Fibroblast of pulmonary artery (primary cell): ENCODE results near the gene ACADM.
"Not testable (repeated sequence)": the region's sequence is repeated elsewhere in the genome, so short reads cannot be mapped to it uniquely, and the experiment has no call there.

Source experiments
- DNase-seq: peaks from one replicate; pipeline ENCODE4 v3.0.0-alpha.2; 2010; ENCODE audit warnings: low read depth
- H3K4me3 ChIP-seq: replicated peaks from 2 replicates; pipeline ENCODE4 v1.5.1; 2011; ENCODE audit warnings: low read depth, mild to moderate bottlenecking, control low read depth, low read length, moderate library complexity
- TF ChIP-seq, protein P1 (sequence below): IDR thresholded peaks from 2 replicates; pipeline ENCODE4 v1.5.1; 2011; ENCODE audit warnings: mild to moderate bottlenecking, control low read depth, low read length, inconsistent platforms; ENCODE audit errors: missing control alignments

Gene ACADM

DNA sequence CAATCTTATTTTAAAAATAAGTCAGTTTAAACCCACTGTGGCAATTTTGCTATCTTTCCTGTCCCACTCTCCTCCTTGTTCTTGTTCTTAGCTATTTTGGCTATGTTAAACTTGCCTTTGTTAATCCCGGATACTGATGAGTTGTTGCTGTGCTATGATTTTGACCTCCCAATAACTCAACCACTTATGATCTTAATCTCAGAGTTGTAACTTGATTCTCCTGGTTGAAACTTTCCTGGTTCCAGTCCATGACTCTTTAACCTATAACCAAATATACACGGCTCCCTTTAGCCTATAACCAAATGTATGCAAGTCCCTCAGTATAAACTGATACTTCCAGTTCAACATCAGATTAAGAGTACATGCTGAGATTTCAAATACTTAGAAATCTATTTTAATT is 15.6 kb upstream of the ACADM start:
- no peak overlapping the region for H3K4me3 ChIP-seq
- no peak for DNase-seq
- TF ChIP-seq, protein P1, sequence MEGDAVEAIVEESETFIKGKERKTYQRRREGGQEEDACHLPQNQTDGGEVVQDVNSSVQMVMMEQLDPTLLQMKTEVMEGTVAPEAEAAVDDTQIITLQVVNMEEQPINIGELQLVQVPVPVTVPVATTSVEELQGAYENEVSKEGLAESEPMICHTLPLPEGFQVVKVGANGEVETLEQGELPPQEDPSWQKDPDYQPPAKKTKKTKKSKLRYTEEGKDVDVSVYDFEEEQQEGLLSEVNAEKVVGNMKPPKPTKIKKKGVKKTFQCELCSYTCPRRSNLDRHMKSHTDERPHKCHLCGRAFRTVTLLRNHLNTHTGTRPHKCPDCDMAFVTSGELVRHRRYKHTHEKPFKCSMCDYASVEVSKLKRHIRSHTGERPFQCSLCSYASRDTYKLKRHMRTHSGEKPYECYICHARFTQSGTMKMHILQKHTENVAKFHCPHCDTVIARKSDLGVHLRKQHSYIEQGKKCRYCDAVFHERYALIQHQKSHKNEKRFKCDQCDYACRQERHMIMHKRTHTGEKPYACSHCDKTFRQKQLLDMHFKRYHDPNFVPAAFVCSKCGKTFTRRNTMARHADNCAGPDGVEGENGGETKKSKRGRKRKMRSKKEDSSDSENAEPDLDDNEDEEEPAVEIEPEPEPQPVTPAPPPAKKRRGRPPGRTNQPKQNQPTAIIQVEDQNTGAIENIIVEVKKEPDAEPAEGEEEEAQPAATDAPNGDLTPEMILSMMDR: no peak

DNA sequence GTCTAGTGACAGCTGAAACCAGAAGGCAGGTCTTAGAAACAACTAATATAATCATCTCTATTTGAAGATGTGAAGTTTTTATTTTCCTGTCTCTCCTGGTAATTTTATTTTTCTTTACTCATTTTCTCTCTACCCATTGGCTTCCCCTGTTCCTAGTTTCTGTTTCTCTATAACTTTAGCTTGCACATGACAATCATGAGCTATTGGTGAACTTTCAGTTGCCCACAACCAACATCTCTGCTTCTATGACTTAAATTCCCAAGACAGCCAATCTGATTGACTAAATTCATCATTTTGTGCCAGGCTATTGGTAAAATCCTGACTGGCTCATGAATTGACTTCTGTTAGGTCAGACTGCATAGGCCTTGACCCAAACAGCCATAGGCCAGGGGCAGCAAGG is 13.7 kb upstream of the ACADM start:
- no peak overlapping the region for H3K4me3 ChIP-seq
- no peak for DNase-seq
- TF ChIP-seq, protein P1: no peak

DNA sequence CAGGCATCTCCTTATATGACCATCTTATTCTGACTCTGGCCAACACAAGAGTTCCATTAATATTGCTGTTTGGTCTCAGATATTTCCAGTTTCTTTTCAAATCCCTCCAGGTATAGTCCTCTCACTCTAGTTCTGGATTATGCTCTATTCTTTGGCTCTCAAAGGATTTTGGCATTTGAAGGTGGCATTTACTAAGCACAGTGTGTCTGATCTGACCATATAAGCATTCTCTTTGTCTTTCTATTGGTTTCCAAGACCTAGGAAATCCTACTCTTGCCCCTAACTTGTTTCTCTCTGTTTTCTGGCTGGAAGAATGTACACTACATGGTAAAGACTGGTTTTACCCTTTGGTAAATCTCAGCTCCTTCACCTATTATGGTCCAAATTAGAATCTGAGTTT is 12.7 kb upstream of the ACADM start:
- TF ChIP-seq, protein P1: no peak
- no peak overlapping the region for H3K4me3 ChIP-seq
- DNase-seq: no peak

DNA sequence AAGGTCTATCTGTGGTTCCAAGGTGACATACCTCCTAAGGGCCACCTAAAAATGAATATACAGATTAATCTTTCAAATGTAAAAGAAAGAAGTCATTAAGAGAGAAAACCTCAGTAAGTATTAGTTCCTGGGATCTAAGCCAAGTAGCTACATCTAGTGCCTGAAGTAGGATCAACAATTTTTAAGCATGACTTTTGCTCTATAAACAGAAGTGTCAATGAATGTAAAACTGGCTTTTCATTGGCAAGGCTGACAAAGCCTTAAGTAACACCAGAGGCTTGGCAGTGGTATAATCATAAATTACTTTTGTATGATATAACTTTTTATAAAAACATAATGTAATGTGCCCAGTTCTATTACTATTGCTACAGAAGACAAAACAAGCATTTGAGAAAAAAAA is 12.2 kb upstream of the ACADM start:
- no peak for DNase-seq
- H3K4me3 ChIP-seq: no peak overlapping the region

DNA sequence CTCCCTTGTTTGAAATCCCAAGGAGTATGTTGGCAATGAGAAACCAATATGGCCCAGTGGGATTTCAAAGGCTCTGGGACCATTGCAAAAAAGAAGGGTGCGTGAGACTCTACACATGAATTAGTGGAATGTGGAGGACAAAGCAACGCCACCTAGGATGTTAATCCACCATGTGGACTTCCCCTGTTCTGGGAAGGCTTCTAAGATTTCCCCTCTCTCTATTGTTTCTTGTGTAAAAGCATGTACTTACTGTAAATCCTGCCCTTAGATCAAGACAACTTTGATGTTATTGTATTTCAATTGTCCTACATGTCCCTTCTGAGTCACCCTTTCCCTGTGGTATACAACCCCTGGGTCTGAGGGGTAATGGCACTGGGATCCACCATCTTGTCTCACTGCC is 4.7 kb upstream of the ACADM start:
- TF ChIP-seq, protein P1: no peak
- no peak overlapping the region for H3K4me3 ChIP-seq
- no peak for DNase-seq

More for the DNA sequence above, 12.2 kb upstream of the ACADM start:
- TF ChIP-seq, protein P1: no peak

DNA sequence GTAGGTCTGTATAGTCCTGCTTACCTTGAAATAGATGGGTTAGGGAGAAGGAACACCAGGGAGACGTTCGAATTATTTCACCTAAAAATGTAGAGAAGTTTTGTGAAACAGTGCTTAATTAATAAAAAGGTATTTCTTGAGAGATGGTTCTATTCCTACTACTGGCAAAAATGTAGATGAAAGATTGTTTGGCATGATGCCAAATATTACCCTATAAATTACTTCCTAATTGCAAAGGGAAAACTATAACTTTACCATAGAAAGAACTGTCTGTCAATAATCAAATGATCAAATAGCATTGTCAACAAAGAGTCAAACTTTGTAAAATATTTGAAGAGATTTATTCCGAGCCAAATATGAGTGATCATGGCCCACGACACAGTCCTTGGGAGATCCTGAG is 4.2 kb upstream of the ACADM start:
- H3K4me3 ChIP-seq: no peak overlapping the region
- no peak for DNase-seq
- TF ChIP-seq, protein P1: no peak

DNA sequence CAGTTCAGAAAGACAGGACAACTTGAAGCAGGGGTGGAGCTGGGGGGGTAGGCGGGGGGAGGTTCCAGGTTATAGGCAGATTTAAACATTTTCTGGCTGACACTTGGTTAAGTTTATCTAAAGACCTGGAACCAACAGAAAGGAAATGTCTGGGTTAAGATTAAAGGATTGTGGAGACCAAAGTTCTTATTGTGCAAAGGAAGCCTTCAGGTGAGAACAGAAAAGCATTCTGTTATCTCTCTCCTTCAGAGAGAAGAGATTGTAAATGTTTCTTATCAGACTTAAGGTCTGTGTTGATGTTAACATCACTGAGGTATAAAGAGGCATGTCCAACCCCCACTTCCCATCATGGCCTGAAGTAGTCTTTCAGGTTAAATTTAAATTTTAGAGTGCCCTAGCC is 3.7 kb upstream of the ACADM start:
- no peak overlapping the region for H3K4me3 ChIP-seq
- TF ChIP-seq, protein P1: no peak
- DNase-seq: no peak

DNA sequence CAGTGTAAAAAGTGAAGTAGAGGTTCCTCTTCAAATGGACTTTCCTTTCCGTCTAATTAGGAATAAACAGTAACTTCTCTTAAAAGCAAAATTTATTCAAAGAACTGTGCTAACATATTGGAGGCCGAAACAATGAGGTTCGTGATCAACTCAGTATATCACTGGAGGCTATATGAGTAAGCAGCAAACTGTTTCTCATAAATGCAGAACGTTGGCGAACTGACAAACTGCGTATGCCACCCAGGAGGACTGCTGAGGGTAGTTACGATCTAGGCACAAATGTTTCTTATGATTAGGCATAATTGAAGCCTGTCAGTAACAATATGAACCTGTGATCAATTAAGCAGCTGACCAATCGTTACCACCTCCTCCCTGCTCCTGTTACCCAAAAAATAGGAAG is 2.3 kb upstream of the ACADM start:
- H3K4me3 ChIP-seq, DNase-seq: not testable (repeated sequence)
